ENCODE data around the gene ATP8A2. TPM values are rescaled to one million over a fixed set of nuclear protein-coding genes. Genes with fewer than 3 reads are reported as not detected.

The ATP8A2 gene
- total RNA-seq, 1 donor from 2014 or later, result 39.1 TPM

DNA sequence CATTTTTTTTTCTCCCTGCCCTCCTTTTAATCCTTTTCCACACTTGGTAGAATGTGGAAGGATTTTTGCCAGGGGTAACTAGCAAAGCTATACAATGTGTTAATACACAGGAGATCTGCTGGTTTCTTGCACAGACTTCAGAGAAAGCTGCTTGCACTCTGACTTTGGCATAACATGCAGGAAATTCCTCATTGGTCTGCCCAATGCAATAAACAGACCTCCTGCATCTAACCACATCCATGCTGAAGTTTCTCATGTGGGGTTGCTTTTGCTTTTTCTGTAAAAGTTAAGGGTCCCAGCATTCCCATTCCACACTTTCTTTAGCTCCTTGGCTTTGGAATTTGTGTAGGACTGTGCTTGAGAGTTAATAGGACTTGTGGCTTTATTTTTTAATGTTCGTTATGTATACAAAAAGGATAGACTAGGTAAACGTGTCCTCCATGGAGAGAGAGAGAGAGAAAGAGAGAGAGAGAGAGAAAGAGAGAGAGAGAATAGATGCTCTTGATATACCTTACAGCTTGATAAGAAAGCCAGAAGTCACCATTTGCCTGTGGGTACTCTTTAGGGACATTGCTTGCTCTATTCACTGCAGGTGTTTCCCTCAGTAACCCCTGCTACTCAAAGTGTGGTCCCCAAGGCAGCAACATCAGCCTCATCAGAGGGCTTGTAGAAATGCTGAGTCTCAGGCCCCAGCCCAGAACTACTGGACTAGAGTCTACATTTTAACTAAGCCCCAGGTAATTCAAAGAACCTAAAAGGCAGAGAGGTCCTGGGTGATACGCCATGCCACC, 509.6 kb downstream of the ATP8A2 start:
- peaks cover 30% of the 10 kb centered on the region for H3K4me1 Mint-ChIP-seq
- TF ChIP-seq, protein P1, sequence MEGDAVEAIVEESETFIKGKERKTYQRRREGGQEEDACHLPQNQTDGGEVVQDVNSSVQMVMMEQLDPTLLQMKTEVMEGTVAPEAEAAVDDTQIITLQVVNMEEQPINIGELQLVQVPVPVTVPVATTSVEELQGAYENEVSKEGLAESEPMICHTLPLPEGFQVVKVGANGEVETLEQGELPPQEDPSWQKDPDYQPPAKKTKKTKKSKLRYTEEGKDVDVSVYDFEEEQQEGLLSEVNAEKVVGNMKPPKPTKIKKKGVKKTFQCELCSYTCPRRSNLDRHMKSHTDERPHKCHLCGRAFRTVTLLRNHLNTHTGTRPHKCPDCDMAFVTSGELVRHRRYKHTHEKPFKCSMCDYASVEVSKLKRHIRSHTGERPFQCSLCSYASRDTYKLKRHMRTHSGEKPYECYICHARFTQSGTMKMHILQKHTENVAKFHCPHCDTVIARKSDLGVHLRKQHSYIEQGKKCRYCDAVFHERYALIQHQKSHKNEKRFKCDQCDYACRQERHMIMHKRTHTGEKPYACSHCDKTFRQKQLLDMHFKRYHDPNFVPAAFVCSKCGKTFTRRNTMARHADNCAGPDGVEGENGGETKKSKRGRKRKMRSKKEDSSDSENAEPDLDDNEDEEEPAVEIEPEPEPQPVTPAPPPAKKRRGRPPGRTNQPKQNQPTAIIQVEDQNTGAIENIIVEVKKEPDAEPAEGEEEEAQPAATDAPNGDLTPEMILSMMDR (IDR thresholded peaks at IDR 0.05; ENCODE audit: unreplicated experiment), result no peak
- H3K27ac Mint-ChIP-seq, result peak overlapping the region; percentile 65
- H3K4me3 Mint-ChIP-seq, result peak overlapping the region; percentile 24
- H3K36me3 Mint-ChIP-seq, result peaks cover 4% of the 10 kb centered on the region
- DNase-seq (ENCODE audit: low spot score in 2 of 2, unreplicated experiment in 2 of 2), result no peak
- no peaks in the 10 kb centered on the region for H3K9me3 Mint-ChIP-seq
- H3K27me3 Mint-ChIP-seq (ENCODE audit: low read depth), result no peaks in the 10 kb centered on the region

DNA sequence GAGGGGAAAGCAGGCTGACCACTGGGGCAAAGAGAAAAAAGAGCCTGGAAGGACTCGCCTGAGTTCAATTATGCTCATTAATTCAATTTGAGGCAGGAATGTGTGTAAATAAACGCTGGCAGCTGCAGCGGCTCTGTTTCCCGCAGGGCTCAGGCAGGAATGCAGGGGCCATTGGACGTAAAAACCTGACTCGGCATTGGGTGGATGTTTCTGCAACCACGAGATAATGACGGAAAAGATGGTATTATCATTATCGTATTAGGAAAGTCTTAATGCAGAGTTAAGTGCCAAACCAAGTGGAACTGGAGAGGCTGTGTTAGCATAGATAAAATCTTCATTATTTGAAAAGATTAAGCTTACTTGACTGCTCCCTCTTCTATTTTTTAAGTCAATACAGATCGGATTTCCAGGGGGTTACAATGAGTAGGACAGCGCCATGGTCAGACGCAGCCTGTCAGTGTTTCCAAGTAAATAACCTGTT, 510.2 kb downstream of the ATP8A2 start:
- Mint-ChIP-seq H3K4me1 (peaks cover 29% of the 10 kb centered on the region), H3K36me3 (peaks cover 6% of the 10 kb centered on the region), H3K4me3 (peak overlapping the region; percentile 24), H3K27ac (peak overlapping the region; percentile 65), H3K9me3 (no peaks in the 10 kb centered on the region), H3K27me3 (ENCODE audit: low read depth) (no peaks in the 10 kb centered on the region)
- DNase-seq (ENCODE audit: low spot score in 2 of 2, unreplicated experiment in 2 of 2), result peak in 1 of 2 experiments; percentile 48
- TF ChIP-seq, protein P1 (IDR thresholded peaks at IDR 0.05; ENCODE audit: unreplicated experiment), result no peak

DNA sequence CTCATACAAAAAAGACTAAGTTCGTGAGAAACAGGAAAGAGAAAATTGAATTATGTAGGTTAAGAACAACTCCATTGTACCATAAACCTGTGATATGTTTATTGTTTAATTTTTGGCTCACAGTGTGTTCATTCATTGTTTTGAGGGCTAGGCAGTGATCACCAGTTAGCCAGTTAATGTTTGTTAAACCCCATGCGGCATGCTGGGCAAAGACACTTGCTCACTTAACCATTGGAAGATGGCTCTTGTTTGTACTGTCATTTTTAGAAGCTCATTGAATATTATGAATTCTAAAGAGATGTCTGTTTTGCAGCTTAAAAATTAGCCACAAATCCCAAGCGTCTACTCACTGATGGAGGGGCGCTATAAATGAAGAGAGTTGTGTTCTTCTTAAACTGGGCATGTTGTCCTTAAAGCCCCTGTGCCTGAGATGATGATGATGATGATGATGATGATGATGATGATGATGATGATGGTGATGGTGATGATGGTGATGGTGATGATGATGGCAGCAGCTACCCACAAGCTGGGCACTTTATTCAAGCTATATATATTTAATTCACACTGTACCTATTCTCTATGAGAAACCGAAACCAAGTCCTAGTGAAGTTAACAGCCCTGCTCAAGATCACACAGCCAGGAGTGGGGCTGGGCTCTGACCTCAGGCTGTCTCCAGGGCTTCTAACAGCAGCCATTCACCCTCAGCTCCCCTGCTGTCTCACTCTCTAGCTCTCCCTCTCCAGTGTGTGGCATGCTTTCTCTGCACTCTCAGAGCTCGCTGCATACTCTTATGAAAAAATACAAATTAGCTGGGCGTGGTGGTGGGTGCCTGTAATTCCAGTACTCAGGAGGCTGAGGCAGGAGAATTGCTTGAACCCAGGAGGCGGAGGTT, 510.9 kb downstream of the ATP8A2 start:
- H3K27ac Mint-ChIP-seq, result peak overlapping the region; percentile 65
- peaks cover 29% of the 10 kb centered on the region for H3K4me1 Mint-ChIP-seq
- H3K4me3 Mint-ChIP-seq, result peak overlapping the region; percentile 24
- H3K9me3 Mint-ChIP-seq, result no peaks in the 10 kb centered on the region
- H3K27me3 Mint-ChIP-seq (ENCODE audit: low read depth), result no peaks in the 10 kb centered on the region
- peaks cover 6% of the 10 kb centered on the region for H3K36me3 Mint-ChIP-seq
- TF ChIP-seq, protein P1 (IDR thresholded peaks at IDR 0.05; ENCODE audit: unreplicated experiment), result no peak
- no peak for DNase-seq (ENCODE audit: low spot score in 2 of 2, unreplicated experiment in 2 of 2)

DNA sequence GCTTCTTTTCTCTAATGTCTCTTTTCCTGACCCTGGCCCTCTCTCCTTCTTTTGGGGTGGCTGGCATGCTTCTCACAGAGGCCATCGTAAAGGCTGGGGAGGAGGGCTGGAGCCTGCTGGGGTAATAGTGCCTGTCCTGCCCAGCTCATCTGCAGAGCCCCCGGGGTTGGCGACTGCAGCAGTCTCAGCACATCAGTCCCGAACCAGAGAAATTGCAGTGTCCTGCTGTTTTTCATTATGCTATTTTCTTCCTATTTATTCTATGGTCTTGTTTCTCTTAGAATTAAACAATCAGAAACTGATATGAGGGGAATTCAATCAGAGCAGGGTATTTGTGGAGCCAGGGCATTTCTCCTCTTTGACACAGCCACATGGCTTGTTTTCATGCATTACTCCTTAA, 513.6 kb downstream of the ATP8A2 start:
- peaks cover 3% of the 10 kb centered on the region for H3K36me3 Mint-ChIP-seq

More for the DNA sequence above, 513.6 kb downstream of the ATP8A2 start:
- peaks cover 28% of the 10 kb centered on the region for H3K4me1 Mint-ChIP-seq
- TF ChIP-seq, protein P1 (IDR thresholded peaks at IDR 0.05; ENCODE audit: unreplicated experiment), result no peak
- no peak overlapping the region for H3K4me3 Mint-ChIP-seq
- no peaks in the 10 kb centered on the region for H3K9me3 Mint-ChIP-seq
- no peak overlapping the region for H3K27ac Mint-ChIP-seq
- DNase-seq (ENCODE audit: low spot score in 2 of 2, unreplicated experiment in 2 of 2), result no peak
- no peaks in the 10 kb centered on the region for H3K27me3 Mint-ChIP-seq (ENCODE audit: low read depth)

Data from mesothelial cell of epicardium (in vitro differentiated cells).